K562 (cell line): ENCODE measurements around the gene SF3B3. TPM values are rescaled to one million over a fixed set of nuclear protein-coding genes. Genes with fewer than 3 reads are reported as not detected.

ENCODE experiments used
- ATAC-seq: fragments of 200-7000 bp; cut with Tn5 transposase; 3 replicates; pipeline ENCODE4 v1.9.1; 2020; ENCODE audit warnings: moderate library complexity
- BruUV-seq: library from RNA; stranded (reverse); fragments of 400-500 nt; replicated peaks from 2 replicates; lab custom pipeline; 2021; lab: Mats Ljungman, UMichigan
- CTCF ChIA-PET: fragments of 300-600 bp; formaldehyde crosslinking; extraction: SDS; loops from one replicate; lab custom pipeline; 2021; ENCODE audit warnings: low intra/inter-chr PET ratio; lab: Yijun Ruan, JAX
- POLR2A ChIA-PET: fragments of 300-600, 350-650 bp; sonication (Branson Sonifier 250); formaldehyde crosslinking; extraction: SDS; loops from one replicate; lab custom pipeline; 2021; ENCODE audit warnings: antibody characterized with exemption, inconsistent platforms; lab: Yijun Ruan, JAX
- DNase-seq, 4 experiments: peaks; one replicate each; pipeline versions ENCODE4 v3.0.0 to v3.0.0-alpha.2; 2011 to 2018; ENCODE audit warnings: low spot score in 3 of 4, mixed read lengths in 3 of 4; ENCODE audit errors: extremely low read depth in 1 of 4
- FAIRE-seq: peaks from 2 replicates; lab custom pipeline; 2011; peaks lifted over from hg19 to GRCh38; lab: Jason Lieb, UNC
- H2AFZ ChIP-seq: 2 replicates; pipeline ENCODE4 v1.6.0; 2011; ENCODE audit warnings: low read depth, low read length, control low read depth, inconsistent platforms
- H3K27ac ChIP-seq: fragments of 200-600 bp; 3 replicates; pipeline ENCODE4 v1.8.0; 2011; ENCODE audit warnings: low read depth, mild to moderate bottlenecking, control low read depth, inconsistent platforms, low read length, moderate library complexity, mixed read lengths; ENCODE audit errors: extremely low read depth
- H3K27me3 ChIP-seq, 2 experiments: fragments of 300-600 bp in 1 of 2; 2 replicates in 1 of 2; 3 replicates in 1 of 2; pipeline versions ENCODE4 v1.6.0 to v1.8.0; 2011; ENCODE audit warnings: inconsistent platforms in 2 of 2, low read length in 2 of 2, mild to moderate bottlenecking in 1 of 2, mixed read lengths in 1 of 2, moderate library complexity in 1 of 2; ENCODE audit not compliant: control insufficient read depth in 2 of 2, insufficient read depth in 2 of 2
- H3K36me3 ChIP-seq: fragments of 300-600 bp; 3 replicates; pipeline ENCODE4 v1.8.0; 2011; ENCODE audit warnings: mild to moderate bottlenecking, low read length, inconsistent platforms; ENCODE audit not compliant: control insufficient read depth, insufficient read depth
- H3K4me1 ChIP-seq, 2 experiments: fragments of 200-600 bp in 1 of 2; replicated peaks in 1 of 2; 2 replicates in 1 of 2; 3 replicates in 1 of 2; pipeline versions ENCODE4 v1.5.1 to v1.8.0; 2011; ENCODE audit warnings: inconsistent platforms in 2 of 2, low read length in 2 of 2, mild to moderate bottlenecking in 1 of 2, mixed read lengths in 1 of 2, moderate library complexity in 1 of 2; ENCODE audit not compliant: control insufficient read depth in 2 of 2, insufficient read depth in 2 of 2
- H3K4me2 ChIP-seq: 2 replicates; pipeline ENCODE4 v1.6.1; 2011; ENCODE audit warnings: low read length, control low read depth, inconsistent platforms, mixed read lengths; ENCODE audit not compliant: insufficient read depth
- H3K4me3 ChIP-seq: fragments of 200-600 bp; sonication (generic), shearing (Covaris generic); 2 replicates; pipeline ENCODE4 v1.5.1; 2016; ENCODE audit warnings: control low read depth, inconsistent platforms
- H3K79me2 ChIP-seq: fragments of 200-600 bp; 3 replicates; pipeline ENCODE4 v1.8.0; 2011; ENCODE audit warnings: low read length, inconsistent platforms; ENCODE audit not compliant: control insufficient read depth, insufficient read depth
- H3K9ac ChIP-seq, 2 experiments: 2 replicates each; pipeline versions ENCODE4 v1.6.0 to v1.6.1; 2011; ENCODE audit warnings: low read depth in 2 of 2, low read length in 2 of 2, control low read depth in 1 of 2, inconsistent platforms in 1 of 2, mild to moderate bottlenecking in 1 of 2, mixed read lengths in 1 of 2; ENCODE audit not compliant: insufficient read depth in 1 of 2
- H3K9me1 ChIP-seq: one replicate; pipeline ENCODE4 v1.6.0; 2011; ENCODE audit warnings: inconsistent platforms, mild to moderate bottlenecking, low read length, moderate library complexity; ENCODE audit not compliant: control insufficient read depth, insufficient read depth
- H3K9me3 ChIP-seq: replicated peaks from 2 replicates; pipeline ENCODE4 v1.5.1; 2011; ENCODE audit warnings: low read depth, low read length, inconsistent platforms; ENCODE audit not compliant: control insufficient read depth, insufficient read depth
- H4K20me1 ChIP-seq: replicated peaks from 2 replicates; pipeline ENCODE4 v1.6.1; 2011; ENCODE audit warnings: low read length, inconsistent platforms, mixed read lengths; ENCODE audit not compliant: control insufficient read depth, insufficient read depth
- FOXK2 ChIP-seq, 2 experiments: fragments of 450-650 bp; IDR thresholded peaks in 1 of 2; conservative IDR thresholded peaks in 1 of 2; 2 replicates each; pipeline ENCODE4 v1.6.1; 2016; ENCODE audit warnings: low read depth in 2 of 2, mild to moderate bottlenecking in 1 of 2
- SPI1 ChIP-seq: IDR thresholded peaks from 2 replicates; pipeline ENCODE4 v1.6.1; 2011; ENCODE audit warnings: low read depth, low read length, control low read depth, borderline replicate concordance
- WGBS: fragments of 100-300 bp; shearing (Covaris generic); methylation state at CpG from one replicate; pipeline ENCODE4 v1.1.6; 2016; ENCODE audit warnings: low coverage, mixed read lengths; ENCODE audit not compliant: insufficient coverage; ENCODE audit errors: missing lambda C conversion rate; 5-methylcytosine and 5-hydroxymethylcytosine counted together
- in situ Hi-C: fragments of 300-500 bp; cut with MboI; formaldehyde crosslinking; loops from 4 replicates; pipeline ENCODE4 v1.15.0; 2018; ENCODE audit warnings: inconsistent platforms, mixed read lengths
- intact Hi-C: fragments of 100-400 bp; cut with micrococcal nuclease; formaldehyde crosslinking; loops from 2 replicates; pipeline ENCODE4 v1.14.2; 2022
- polyA plus RNA-seq, 8 experiments: library from polyadenylated mRNA; depleted of rRNA in 4 of 8; stranded (reverse) in 5 of 8; unstranded in 3 of 8; fragments of >200 nt; fragmentation: Nextera tagmentation in 2 of 8; fragmentation: Illumina TruSeq in 1 of 8; extraction: Ambion mirVana in 2 of 8; extraction: Trizol in 1 of 8; gene quantifications; 2 replicates each; pipeline versions ENCODE4 v1.2.1 to v1.2.3, GENCODE V29; 2011 to 2014; ENCODE audit warnings: inconsistent platforms in 1 of 8, missing spikeins in 1 of 8
- total RNA-seq, 7 experiments: library from RNA; depleted of rRNA in 6 of 7; stranded (reverse); fragments of >200 nt in 6 of 7; fragmentation: Illumina TruSeq in 2 of 7; extraction: Trizol in 2 of 7; gene quantifications; 2 replicates each; pipeline versions ENCODE4 v1.2.1 to v1.2.3, GENCODE V29; 2011 to 2021; ENCODE audit warnings: low replicate concordance in 1 of 7
- TF ChIP-seq, protein P1 (sequence below): fragments of 450-650 bp; IDR thresholded peaks from 2 replicates; pipeline ENCODE4 v1.6.1; 2018; ENCODE audit not compliant: partially characterized antibody

The SF3B3 gene
- total and polyA plus RNA-seq, 9 of the 15 experiments (the other 6 are each of a cell fraction or from before 2014, with no cell fraction given), result 98.9 to 546 (median 221) TPM

DNA sequence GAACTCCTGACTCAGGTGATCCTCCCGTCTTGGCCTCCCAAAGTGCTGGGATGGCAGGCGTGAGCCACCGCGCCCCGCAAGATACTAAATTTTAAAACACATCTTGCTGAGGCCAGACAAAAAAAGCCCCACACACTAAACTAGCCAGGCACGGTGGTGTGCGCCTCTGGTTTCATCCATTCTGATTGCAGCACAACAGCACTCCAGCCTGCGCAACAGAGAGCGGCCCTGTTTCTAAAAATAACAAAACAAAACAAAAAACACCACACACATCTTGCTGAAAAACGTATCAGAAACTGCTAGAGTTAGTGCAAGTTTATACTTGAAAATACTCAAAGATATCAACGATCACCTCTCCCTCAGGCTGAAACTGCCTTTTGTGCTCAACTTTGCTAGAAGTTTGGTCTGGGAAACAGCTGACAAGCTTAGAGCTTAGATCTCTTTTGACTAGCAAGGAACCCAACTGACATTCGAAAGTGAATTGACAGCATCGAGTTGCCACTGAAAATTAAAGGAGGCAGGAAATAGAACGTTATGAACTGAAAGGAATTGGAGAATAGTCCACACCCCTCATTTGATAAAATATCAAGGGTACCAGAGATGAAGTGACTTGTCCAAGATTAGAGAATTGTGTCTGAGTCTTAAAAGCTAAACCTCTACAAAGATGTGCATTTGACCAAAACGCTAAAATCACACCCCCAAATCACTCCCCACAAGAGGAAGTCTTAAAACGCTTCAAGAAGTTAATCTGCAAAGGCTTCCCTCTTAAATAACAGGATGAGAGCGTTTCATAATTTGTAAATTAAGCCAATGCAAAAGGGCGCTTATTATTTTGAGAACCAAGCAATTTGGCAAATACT, 1.2 kb upstream of the SF3B3 start:
- Histone ChIP-seq H2AFZ (peak overlapping the region; percentile 57), H3K27ac (peak overlapping the region; percentile 89), H3K79me2 (peaks cover 61% of the 10 kb centered on the region), H3K9ac (peak overlapping the region; percentile 90 to 95), H3K4me1 (peaks cover 2 to 18% of the 10 kb centered on the region in 2 experiments; a peak in 4 of 5 replicates), H3K9me3 (no peaks in the 10 kb centered on the region), H3K4me3 (peak overlapping the region; percentile 75), H3K4me2 (peak overlapping the region; percentile 89), H3K36me3 (peaks cover 29% of the 10 kb centered on the region), H4K20me1 (peaks cover 15% of the 10 kb centered on the region), H3K27me3 (no peaks in the 10 kb centered on the region), H3K9me1 (no peaks in the 10 kb centered on the region)
- TF ChIP-seq, protein P1, sequence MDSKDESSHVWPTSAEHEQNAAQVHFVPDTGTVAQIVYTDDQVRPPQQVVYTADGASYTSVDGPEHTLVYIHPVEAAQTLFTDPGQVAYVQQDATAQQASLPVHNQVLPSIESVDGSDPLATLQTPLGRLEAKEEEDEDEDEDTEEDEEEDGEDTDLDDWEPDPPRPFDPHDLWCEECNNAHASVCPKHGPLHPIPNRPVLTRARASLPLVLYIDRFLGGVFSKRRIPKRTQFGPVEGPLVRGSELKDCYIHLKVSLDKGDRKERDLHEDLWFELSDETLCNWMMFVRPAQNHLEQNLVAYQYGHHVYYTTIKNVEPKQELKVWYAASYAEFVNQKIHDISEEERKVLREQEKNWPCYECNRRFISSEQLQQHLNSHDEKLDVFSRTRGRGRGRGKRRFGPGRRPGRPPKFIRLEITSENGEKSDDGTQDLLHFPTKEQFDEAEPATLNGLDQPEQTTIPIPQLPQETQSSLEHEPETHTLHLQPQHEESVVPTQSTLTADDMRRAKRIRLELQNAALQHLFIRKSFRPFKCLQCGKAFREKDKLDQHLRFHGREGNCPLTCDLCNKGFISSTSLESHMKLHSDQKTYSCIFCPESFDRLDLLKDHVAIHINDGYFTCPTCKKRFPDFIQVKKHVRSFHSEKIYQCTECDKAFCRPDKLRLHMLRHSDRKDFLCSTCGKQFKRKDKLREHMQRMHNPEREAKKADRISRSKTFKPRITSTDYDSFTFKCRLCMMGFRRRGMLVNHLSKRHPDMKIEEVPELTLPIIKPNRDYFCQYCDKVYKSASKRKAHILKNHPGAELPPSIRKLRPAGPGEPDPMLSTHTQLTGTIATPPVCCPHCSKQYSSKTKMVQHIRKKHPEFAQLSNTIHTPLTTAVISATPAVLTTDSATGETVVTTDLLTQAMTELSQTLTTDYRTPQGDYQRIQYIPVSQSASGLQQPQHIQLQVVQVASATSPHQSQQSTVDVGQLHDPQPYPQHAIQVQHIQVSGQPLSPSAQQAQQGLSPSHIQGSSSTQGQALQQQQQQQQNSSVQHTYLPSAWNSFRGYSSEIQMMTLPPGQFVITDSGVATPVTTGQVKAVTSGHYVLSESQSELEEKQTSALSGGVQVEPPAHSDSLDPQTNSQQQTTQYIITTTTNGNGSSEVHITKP, result peak; percentile 2
- no peak for TF ChIP-seq FOXK2 (conservative IDR thresholded peaks at IDR 0.05 in 1 of 2, IDR thresholded peaks at IDR 0.05 in 1 of 2; ENCODE audit: low read depth in 2 of 2)
- TF ChIP-seq SPI1, result peak; percentile 22; the same call in 1 of the 2 replicates
- POLR2A ChIA-PET, result interaction anchor here (0.6 to 1.7 kb wide), 13 partner anchors 11 to 1892 kb away, joined by 3 to 7 read pairs (median 3); partner anchors contain the start of genes DDX19A and FCSK
- 32% methylated on average over 18 of the region's 18 CpGs for WGBS
- peak in 1 of 4 experiments; percentile 11 for DNase-seq
- in situ Hi-C loops (no loop called here), intact Hi-C loops (loop anchor here (5.0 to 10.0 kb wide), 3 partner anchors 125 to 238 kb away; partner anchors contain the start of gene AARS1)
- no peak for ATAC-seq
- FAIRE-seq, result no peak
- CTCF ChIA-PET, result no interaction called here
- BruUV-seq, result no TSS peak
